ENCODE results near the gene FBXL3.
"Not testable (repeated sequence)": the region's sequence is repeated elsewhere in the genome, so short reads cannot be mapped to it uniquely, and the experiment has no call there.

The FBXL3 gene

DNA sequence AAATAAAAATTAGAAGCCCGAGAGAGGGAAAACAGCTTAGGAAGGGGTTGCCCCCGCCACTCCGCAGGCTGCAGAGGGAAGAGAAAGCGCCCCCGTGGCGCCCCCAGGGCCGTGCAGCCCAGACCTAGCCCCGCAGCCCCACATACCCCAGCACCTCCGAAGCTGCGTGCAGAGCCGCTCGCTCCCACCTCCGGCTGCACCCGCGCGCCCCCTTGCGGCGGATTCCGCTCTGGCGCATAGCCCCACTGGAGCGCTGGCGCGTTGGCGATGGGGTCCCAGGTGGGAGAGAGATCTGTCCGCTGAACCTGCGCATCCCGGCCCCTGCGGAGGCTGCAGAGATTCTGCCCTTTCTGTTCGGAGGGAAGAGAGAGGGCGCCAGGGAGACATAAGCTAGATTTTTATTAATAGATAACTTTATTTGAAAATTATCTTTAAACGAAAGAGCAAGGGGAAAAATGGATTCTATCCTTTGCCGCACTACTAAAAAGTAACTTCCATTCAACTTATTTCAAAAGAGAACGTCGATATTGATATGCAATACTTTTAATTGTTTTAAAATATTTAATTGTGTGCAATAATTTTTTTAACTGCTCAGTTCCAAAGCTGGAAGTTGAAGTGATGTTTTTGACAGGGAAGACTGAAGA lies 46.8 kb downstream of the FBXL3 start:
- DNase-seq: peak; percentile 88

DNA sequence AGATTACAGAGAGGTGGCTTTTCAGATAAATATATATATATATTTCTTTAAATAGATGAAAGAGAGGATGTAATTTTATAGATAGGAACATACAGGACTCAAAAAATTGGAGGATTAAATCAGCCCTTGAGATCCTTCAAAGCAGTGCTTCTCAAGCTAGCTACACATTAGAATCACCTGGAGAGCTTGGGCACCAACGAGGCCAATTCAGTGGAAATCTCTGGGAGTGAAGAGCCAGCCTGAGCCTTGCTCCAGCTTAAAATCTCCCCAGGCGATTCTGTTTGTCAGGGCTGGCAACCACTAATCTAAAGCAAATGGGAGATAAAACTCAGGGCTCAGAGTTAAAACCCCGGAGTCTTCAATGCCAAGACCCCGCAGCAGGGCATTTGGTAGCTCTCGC lies 50.0 kb downstream of the FBXL3 start:
- no peak for DNase-seq

DNA sequence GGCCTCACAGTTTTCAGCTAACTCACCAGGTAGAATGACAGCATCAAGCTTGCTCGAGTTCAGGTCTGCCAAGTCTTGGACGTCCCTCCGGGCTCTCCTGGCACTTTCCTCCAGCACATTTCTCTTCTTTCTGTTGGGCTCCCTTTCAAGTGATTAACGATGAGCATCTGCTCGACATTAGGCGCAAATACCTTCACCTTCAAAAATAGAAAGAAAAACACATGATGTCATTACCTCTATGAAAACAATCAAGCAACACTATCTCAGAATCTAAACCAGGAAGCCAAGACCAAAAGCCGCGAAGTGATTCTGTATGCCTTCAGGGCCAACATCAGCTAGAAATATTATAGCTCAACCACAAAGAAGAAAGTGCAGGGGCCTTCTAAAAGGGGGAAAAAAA lies 50.5 kb downstream of the FBXL3 start:
- no peak for DNase-seq

DNA sequence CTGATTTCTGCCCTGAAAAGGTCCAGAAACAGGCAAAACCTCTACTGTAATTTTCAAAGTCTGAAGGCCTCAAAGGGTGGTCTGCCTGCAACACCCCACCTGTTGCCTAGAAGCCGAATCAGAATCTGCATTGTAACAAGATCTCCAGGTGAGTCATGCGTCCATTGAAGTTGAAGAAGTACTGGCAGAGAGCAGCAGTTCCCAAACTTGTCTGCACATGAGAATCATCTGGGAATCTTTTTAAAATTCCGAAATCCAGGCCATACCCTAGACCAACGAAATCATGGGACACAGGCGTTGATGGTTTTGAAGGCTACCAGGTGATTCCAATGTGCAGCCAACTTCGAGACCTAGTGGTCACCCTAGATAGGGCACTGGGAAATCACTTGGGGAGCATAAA lies 51.1 kb downstream of the FBXL3 start:
- no peak for DNase-seq

DNA sequence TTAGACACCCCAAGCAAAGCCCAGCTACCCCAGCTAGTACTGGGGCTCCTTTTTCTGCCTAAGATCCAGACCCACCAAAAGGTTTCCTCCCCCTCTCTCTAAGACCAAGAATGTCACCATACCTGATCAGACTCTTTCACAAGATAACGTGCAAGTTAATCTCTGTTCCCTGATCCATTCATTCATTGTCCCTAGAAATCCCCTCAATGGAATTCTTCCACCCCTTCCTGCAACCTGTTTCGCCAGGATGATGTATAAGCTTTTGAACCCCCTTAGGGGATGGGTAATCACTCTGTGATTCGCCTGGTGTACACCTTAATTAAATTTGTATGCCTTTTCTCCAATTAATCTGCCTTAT lies 52.4 kb downstream of the FBXL3 start:
- DNase-seq: no peak

DNA sequence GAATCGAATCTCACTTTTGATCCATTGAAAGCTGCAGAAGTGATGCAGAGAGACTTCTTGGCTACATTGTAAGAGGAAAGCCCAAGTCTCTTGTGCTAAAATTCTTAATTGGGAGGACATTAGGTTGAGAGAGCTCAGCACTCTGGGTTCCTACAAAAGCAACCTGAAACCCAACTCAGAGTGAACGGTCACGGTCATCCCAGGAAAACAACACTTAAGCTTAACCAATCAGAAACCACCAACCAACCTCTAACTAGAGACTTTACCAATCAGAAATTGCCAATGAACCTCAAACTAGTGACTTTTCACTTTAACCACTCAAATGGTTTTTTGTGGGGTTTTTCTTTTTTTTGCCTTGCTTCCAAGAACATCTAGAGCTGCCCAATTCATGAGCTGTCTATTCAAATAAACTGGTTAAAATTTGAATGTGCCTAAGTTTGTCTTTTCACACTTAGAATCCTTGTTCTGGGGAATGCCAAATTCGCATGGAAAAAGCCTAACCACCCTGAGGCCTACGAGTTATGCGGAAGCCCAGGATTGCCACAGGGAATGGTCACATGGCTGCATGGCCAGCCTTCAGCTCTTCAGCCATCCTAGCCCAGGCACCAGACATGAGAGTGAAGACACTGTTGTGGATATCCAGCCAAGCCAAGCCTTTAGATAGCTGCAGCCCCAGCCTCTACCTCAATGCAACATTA lies 52.9 kb downstream of the FBXL3 start:
- DNase-seq: no peak

DNA sequence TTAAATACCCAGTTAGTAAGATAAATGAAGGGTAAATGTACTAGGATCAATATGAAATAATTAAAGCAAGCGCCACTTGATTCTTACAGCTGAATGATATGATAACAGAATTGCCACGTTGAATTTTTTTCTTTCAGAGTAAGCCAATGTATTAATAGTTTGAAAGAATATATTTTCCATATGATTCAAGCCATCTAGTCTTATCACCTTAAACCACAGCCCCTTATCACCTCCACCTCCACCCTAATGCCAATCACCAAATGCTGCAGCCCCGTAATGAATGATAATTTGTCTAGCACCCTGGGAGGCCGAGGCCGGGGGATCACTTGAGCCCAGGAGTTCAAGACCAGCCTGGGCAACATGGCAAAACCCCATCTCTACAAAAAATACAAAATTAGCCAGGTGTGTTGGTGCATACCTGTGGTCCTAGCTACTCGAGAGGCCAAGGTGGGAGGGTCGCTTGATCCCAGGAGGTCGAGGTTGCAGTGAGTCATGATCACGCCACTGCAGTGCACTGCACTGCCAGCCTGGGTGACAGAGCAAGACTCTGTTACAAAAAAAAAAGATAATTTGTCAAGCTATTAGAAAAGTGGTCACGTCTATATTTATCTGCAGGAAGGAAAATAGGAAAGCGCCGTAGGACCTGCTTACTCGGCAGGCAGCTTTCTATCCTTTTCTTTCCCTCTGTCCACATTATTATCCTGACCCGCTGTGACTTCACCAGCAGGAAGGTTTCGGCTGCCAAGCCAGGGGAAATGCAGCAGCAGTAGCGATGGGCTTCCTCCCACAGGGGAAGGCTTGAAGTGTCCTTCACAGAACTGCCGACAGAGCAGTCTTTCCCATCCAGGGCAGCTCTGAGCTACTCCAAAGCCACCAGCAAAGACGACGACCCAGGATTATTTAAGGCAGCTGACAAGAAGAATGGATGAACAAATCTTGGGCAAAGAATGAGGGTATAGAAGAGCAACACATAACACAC lies 54.8 kb downstream of the FBXL3 start:
- no peak for DNase-seq

DNA sequence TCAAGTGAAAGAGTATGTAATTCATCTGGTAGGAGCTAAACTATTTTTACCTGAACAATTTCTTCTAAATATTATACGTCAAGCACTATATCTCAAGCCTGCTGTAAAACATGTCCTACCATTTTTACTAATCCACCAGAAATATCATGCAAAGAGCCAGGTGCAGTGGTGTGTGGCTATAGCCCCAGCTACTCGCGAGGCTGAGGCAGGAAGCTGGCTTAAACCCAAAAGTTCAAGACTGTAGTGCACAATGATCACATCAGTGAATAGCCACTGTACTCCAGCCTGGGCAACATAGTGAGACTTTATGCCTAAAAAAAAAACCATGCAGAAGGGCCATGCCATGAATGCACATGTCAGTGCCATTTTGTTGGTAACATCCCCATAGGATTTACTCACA lies 55.7 kb downstream of the FBXL3 start:
- no peak for DNase-seq

GRCh38 chr13:76969488-76970365 lies 57.2 kb downstream of the FBXL3 start:
- DNase-seq: no peak

GRCh38 chr13:76968041-76968440 lies 58.9 kb downstream of the FBXL3 start:
- no peak for DNase-seq

- DNase-seq: no peak
These were observed 59.9 kb downstream of the FBXL3 start for GRCh38 chr13:76967031-76967430.

- no peak for DNase-seq
These were observed 61.1 kb downstream of the FBXL3 start for GRCh38 chr13:76965759-76966421.

DNA sequence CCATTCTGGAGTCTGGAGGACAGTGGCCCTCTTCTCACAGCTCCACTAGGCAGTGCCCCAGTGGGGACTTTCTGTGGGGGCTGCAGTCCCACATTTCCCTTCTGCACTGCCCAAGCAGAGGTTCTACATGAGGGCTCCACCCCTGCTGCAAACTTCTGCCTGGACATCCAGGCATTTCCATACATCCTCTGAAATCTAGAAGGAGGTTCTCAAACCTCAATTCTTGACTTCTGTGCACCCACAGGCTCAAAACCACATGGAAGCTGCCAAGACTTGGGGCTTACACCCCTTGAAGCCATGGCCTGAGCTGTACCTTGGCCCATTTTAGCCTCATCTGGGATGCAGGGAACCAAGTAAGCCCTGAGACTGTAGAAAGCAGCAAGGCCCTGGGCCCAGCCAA lies 67.2 kb downstream of the FBXL3 start:
- DNase-seq: not testable (repeated sequence)

- DNase-seq: no peak
These were observed 68.0 kb downstream of the FBXL3 start for GRCh38 chr13:76958841-76959432.

- DNase-seq: no peak
These were observed 71.3 kb downstream of the FBXL3 start for GRCh38 chr13:76955661-76956060.
